SKM-1 (cell line): ENCODE results near the gene BTBD9.
A peak's percentile ranks its signal among the peaks of the same experiment; 100 is the strongest.

Source experiments
- DNase-seq: peaks from one replicate; lab custom pipeline; 2025; ENCODE audit not compliant: unreplicated experiment; lab: John Stamatoyannopoulos, UW

Gene BTBD9

GRCh38 chr6:38485488-38485887, 154.2 kb downstream of the BTBD9 start:
- no peak for DNase-seq

- no peak for DNase-seq
These were observed 155.1 kb downstream of the BTBD9 start for GRCh38 chr6:38484656-38485055.

DNA sequence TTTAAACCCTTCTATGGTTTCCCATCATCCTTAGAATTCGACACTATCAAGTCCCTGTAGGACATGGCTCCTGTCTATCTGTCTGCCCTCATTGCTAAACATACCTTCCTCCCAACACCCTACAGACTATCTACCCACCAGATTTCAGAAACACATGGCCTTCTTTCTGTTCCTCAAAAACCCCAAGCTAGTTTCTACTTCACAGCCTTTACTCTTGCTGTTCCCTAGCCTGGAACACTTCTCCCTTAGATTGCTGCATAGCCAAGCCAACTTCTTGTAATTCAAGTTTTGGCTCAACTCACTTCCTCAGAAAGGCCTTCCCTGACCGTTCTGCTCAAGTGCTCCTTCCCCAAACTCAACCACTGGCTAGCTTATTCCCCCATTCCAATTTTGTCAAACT, 156.2 kb downstream of the BTBD9 start:
- DNase-seq: peak; percentile 92

- DNase-seq: no peak
These were observed 157.3 kb downstream of the BTBD9 start for GRCh38 chr6:38482466-38482865.

DNA sequence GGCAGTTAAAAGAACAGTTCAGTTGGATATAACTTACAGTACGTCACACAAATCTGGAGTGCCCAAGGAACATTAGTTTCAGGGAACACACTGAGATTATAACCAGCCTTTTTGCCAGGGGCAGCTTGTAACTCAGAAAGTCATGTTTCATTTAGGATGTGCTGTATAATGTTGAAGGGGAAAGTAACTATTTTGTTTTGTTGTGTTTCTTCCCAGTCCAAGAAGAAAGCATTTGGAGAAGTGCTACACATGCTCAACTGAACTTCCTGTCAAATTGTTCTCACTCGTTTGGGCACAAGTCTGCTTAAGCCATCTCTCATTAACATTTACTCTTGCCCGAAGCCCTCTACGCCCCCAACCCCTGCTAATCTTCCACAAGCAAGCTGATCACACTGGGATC, 157.9 kb downstream of the BTBD9 start:
- DNase-seq: no peak

DNA sequence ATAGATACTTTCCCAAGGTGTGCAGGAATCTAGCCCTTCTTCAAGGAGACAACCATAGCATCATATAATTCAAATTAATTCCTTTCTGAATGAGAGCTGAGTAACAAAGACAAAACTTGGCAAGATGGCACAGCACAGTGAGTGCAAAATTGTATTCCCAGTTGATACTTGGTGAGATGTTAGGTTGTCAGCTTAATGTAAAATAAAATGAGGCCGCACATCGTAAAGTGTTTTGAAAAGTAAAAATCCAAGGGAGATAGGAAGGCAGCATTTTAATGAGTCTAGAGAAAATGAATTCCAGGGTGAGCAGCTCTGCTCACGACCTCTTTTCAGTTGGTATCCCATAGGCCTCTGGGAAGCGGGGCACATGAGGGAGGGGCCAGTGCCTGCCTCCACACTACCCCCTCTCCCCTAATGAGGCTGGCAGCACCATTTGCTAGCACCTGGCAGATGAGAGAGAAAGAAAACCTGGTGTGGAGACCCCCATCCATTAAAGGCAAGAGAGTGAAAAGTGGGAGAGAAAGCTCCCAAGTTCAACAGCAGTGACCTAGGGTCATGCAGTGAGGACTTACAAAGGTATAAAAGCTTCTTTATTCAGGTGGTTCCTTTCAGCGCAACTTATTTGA, 158.4 kb downstream of the BTBD9 start:
- no peak for DNase-seq

GRCh38 chr6:38480036-38480435, 159.7 kb downstream of the BTBD9 start:
- DNase-seq: no peak

- no peak for DNase-seq
These were observed 160.4 kb downstream of the BTBD9 start for GRCh38 chr6:38479331-38479730.

GRCh38 chr6:38477680-38478260, 162.0 kb downstream of the BTBD9 start:
- DNase-seq: peak; percentile 18

GRCh38 chr6:38476888-38477287, 162.8 kb downstream of the BTBD9 start:
- no peak for DNase-seq

- no peak for DNase-seq
These were observed 163.6 kb downstream of the BTBD9 start for GRCh38 chr6:38476141-38476540.

- no peak for DNase-seq
These were observed 169.2 kb downstream of the BTBD9 start for GRCh38 chr6:38470548-38470947.

GRCh38 chr6:38467566-38467965, 172.2 kb downstream of the BTBD9 start:
- DNase-seq: no peak

GRCh38 chr6:38460186-38460585, 179.5 kb downstream of the BTBD9 start:
- no peak for DNase-seq

- DNase-seq: no peak
These were observed 180.4 kb downstream of the BTBD9 start for GRCh38 chr6:38459291-38459690.

GRCh38 chr6:38453861-38454260, 185.9 kb downstream of the BTBD9 start:
- DNase-seq: no peak

DNA sequence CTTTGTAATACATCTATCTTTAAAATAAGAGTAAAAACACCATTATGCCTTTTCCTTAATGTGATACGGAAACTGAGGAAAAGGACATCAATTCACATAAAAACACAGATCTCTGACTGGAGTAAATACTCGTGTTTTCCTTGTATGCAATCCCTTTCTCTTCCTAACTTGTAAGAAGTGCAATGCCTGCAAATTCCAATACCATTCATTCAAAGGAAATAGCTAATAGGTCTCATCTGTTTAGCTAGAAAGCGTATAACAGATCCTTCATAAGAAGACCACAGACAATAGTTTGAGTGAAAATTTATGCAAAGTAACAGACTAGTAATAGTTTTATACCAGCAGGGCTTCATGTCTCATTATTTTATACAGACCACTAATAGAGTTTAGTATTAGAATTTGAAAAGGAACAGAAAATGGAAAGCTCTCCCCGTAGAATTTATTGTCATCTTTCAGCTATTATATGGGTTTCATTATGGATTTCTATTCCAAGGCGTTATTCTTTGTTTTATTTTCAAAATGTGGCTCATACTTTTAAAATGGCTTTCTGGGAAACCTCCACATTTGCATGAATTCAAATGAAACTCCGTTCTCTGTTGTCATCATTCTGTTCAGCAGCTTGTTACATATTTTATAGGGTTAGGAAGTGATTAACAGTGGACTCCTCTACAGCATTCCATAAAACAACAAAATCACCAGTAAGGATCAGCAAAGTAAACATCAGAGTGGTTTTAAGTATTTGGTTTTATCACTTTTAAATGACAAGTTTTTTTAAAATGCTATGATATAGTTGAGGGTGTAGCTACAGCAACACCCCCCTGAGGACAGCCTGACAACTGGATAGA, 186.7 kb downstream of the BTBD9 start:
- no peak for DNase-seq

DNA sequence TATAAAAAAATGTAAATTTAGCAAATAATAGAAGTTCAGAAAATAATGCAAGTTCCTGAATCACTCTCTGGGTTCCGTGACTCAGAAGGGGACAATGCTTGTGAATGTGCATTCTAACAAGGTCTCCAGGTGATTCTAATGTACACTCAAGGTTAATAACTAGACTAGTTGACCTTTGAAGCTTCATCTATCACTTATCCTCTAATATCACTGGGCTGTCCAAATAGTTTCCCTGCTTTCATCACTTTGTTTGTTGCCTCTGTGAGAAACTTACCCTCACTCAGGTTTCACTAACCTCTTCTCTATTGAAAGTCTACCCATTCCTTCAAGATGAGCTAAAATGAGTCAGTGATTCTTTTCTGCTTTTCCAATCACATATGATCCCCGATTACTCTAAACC, 189.0 kb downstream of the BTBD9 start:
- no peak for DNase-seq

DNA sequence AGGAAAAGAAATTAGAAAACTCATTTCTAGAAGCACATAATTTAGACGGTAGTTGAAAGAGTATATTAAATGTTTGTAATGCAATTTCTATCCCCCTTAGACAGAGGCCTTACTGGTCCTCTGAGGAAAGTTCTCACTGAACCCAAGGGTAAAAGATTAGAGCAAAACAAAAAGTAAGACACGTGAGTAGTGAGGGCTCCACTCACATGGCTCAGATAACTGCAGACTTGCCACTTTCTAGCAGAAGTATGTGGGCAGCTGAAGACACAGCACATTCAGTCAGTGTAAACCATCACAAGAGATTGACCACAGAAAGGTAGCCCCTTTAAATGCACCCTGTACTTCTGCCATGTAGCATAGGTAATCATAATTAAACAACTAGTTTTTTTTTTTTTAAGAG, 193.8 kb downstream of the BTBD9 start:
- DNase-seq: no peak

DNA sequence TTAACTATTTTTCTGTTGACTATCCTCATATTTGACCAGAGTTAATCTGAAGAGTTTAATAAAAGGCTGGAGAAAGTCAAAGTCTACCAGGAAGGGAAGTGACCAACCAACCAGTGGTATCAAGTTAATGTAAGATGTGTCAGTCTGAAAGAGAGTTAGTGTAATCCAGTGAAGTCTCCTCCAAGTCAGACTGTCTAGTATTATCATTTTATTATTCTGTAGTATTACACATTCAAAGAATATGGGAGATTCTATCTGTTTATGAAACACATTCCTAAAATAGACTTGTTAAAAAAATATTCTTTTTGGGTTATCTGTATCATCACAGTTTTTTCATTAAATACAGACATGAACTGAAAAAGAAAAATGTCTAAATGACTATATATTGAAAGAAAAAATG, 194.4 kb downstream of the BTBD9 start:
- DNase-seq: no peak

GRCh38 chr6:38443352-38444144, 196.2 kb downstream of the BTBD9 start:
- DNase-seq: peak; percentile 90
